K562 (cell line): Measurements from ENCODE around the gene TTC33. TPM values are rescaled to one million over a fixed set of nuclear protein-coding genes. Genes with fewer than 3 reads are reported as not detected.

ENCODE experiments used
- ATAC-seq: fragments of 200-7000 bp; cut with Tn5 transposase; 3 replicates; pipeline ENCODE4 v1.9.1; 2020; ENCODE audit warnings: moderate library complexity
- BruUV-seq: library from RNA; stranded (reverse); fragments of 400-500 nt; replicated peaks from 2 replicates; lab custom pipeline; 2021; lab: Mats Ljungman, UMichigan
- CTCF ChIA-PET: fragments of 300-600 bp; formaldehyde crosslinking; extraction: SDS; loops from one replicate; lab custom pipeline; 2021; ENCODE audit warnings: low intra/inter-chr PET ratio; lab: Yijun Ruan, JAX
- POLR2A ChIA-PET: fragments of 300-600, 350-650 bp; sonication (Branson Sonifier 250); formaldehyde crosslinking; extraction: SDS; loops from one replicate; lab custom pipeline; 2021; ENCODE audit warnings: antibody characterized with exemption, inconsistent platforms; lab: Yijun Ruan, JAX
- DNase-seq, 4 experiments: peaks; one replicate each; pipeline versions ENCODE4 v3.0.0 to v3.0.0-alpha.2; 2011 to 2018; ENCODE audit warnings: low spot score in 3 of 4, mixed read lengths in 3 of 4; ENCODE audit errors: extremely low read depth in 1 of 4
- FAIRE-seq: peaks from 2 replicates; lab custom pipeline; 2011; peaks lifted over from hg19 to GRCh38; lab: Jason Lieb, UNC
- H2AFZ ChIP-seq: 2 replicates; pipeline ENCODE4 v1.6.0; 2011; ENCODE audit warnings: low read depth, low read length, control low read depth, inconsistent platforms
- H3K27ac ChIP-seq: fragments of 200-600 bp; 3 replicates; pipeline ENCODE4 v1.8.0; 2011; ENCODE audit warnings: low read depth, mild to moderate bottlenecking, control low read depth, inconsistent platforms, low read length, moderate library complexity, mixed read lengths; ENCODE audit errors: extremely low read depth
- H3K27me3 ChIP-seq, 2 experiments: fragments of 300-600 bp in 1 of 2; 2 replicates in 1 of 2; 3 replicates in 1 of 2; pipeline versions ENCODE4 v1.6.0 to v1.8.0; 2011; ENCODE audit warnings: inconsistent platforms in 2 of 2, low read length in 2 of 2, mild to moderate bottlenecking in 1 of 2, mixed read lengths in 1 of 2, moderate library complexity in 1 of 2; ENCODE audit not compliant: control insufficient read depth in 2 of 2, insufficient read depth in 2 of 2
- H3K36me3 ChIP-seq: fragments of 300-600 bp; 3 replicates; pipeline ENCODE4 v1.8.0; 2011; ENCODE audit warnings: mild to moderate bottlenecking, low read length, inconsistent platforms; ENCODE audit not compliant: control insufficient read depth, insufficient read depth
- H3K4me1 ChIP-seq, 2 experiments: fragments of 200-600 bp in 1 of 2; replicated peaks in 1 of 2; 2 replicates in 1 of 2; 3 replicates in 1 of 2; pipeline versions ENCODE4 v1.5.1 to v1.8.0; 2011; ENCODE audit warnings: inconsistent platforms in 2 of 2, low read length in 2 of 2, mild to moderate bottlenecking in 1 of 2, mixed read lengths in 1 of 2, moderate library complexity in 1 of 2; ENCODE audit not compliant: control insufficient read depth in 2 of 2, insufficient read depth in 2 of 2
- H3K4me2 ChIP-seq: 2 replicates; pipeline ENCODE4 v1.6.1; 2011; ENCODE audit warnings: low read length, control low read depth, inconsistent platforms, mixed read lengths; ENCODE audit not compliant: insufficient read depth
- H3K4me3 ChIP-seq: fragments of 200-600 bp; sonication (generic), shearing (Covaris generic); 2 replicates; pipeline ENCODE4 v1.5.1; 2016; ENCODE audit warnings: control low read depth, inconsistent platforms
- H3K79me2 ChIP-seq: fragments of 200-600 bp; 3 replicates; pipeline ENCODE4 v1.8.0; 2011; ENCODE audit warnings: low read length, inconsistent platforms; ENCODE audit not compliant: control insufficient read depth, insufficient read depth
- H3K9ac ChIP-seq, 2 experiments: 2 replicates each; pipeline versions ENCODE4 v1.6.0 to v1.6.1; 2011; ENCODE audit warnings: low read depth in 2 of 2, low read length in 2 of 2, control low read depth in 1 of 2, inconsistent platforms in 1 of 2, mild to moderate bottlenecking in 1 of 2, mixed read lengths in 1 of 2; ENCODE audit not compliant: insufficient read depth in 1 of 2
- H3K9me1 ChIP-seq: one replicate; pipeline ENCODE4 v1.6.0; 2011; ENCODE audit warnings: inconsistent platforms, mild to moderate bottlenecking, low read length, moderate library complexity; ENCODE audit not compliant: control insufficient read depth, insufficient read depth
- H3K9me3 ChIP-seq: replicated peaks from 2 replicates; pipeline ENCODE4 v1.5.1; 2011; ENCODE audit warnings: low read depth, low read length, inconsistent platforms; ENCODE audit not compliant: control insufficient read depth, insufficient read depth
- H4K20me1 ChIP-seq: replicated peaks from 2 replicates; pipeline ENCODE4 v1.6.1; 2011; ENCODE audit warnings: low read length, inconsistent platforms, mixed read lengths; ENCODE audit not compliant: control insufficient read depth, insufficient read depth
- CBFB ChIP-seq: sonication (generic); formaldehyde crosslinking; IDR thresholded peaks from 2 replicates; pipeline ENCODE4 v1.4.0; 2020; ENCODE audit warnings: mild to moderate bottlenecking, missing genetic modification reagents
- CBX3 ChIP-seq, 2 experiments: IDR thresholded peaks; 1 replicate in 1 of 2; 2 replicates in 1 of 2; pipeline ENCODE4 v1.6.1; 2012; ENCODE audit warnings: inconsistent platforms in 2 of 2, low read length in 2 of 2, borderline replicate concordance in 1 of 2, control low read depth in 1 of 2
- FOXA1 ChIP-seq: fragments of 450-650 bp; IDR thresholded peaks from 2 replicates; pipeline ENCODE4 v1.6.1; 2016; ENCODE audit warnings: mild to moderate bottlenecking, borderline replicate concordance
- GMEB1 ChIP-seq: fragments of 250-450 bp; sonication (Bioruptor Pico); IDR thresholded peaks from 2 replicates; pipeline ENCODE4 v1.4.0; 2020; ENCODE audit warnings: mild to moderate bottlenecking
- GTF2E2 ChIP-seq: fragments of 200-800 bp; sonication (Bioruptor generic); IDR thresholded peaks from 2 replicates; pipeline ENCODE4 v1.6.1; 2016; ENCODE audit warnings: missing genetic modification characterization, missing compliant biosample characterization
- MTF1 ChIP-seq: fragments of 250-450 bp; sonication (Bioruptor Pico); IDR thresholded peaks from 2 replicates; pipeline ENCODE4 v1.9.0; 2021; ENCODE audit warnings: moderate library complexity, mild to moderate bottlenecking, inconsistent platforms, borderline replicate concordance
- NCOA4 ChIP-seq: fragments of 450-650 bp; IDR thresholded peaks from 2 replicates; pipeline ENCODE4 v1.6.1; 2018; ENCODE audit warnings: mild to moderate bottlenecking; ENCODE audit not compliant: partially characterized antibody
- NR0B1 ChIP-seq: fragments of 450-650 bp; IDR thresholded peaks from one replicate; pipeline ENCODE4 v1.6.1; 2018; ENCODE audit warnings: mild to moderate bottlenecking, moderate library complexity; ENCODE audit not compliant: partially characterized antibody
- RUNX1 ChIP-seq: sonication (generic); IDR thresholded peaks from 2 replicates; pipeline ENCODE4 v1.6.1; 2016; ENCODE audit warnings: antibody characterized with exemption, low read depth
- SMARCB1 ChIP-seq: IDR thresholded peaks from 2 replicates; pipeline ENCODE4 v1.6.1; 2011; ENCODE audit warnings: improper control_type of control experiment, low read depth; ENCODE audit not compliant: insufficient read length
- ZNF398 ChIP-seq: fragments of 250-450 bp; sonication (Bioruptor Pico); IDR thresholded peaks from 2 replicates; pipeline ENCODE4 v1.8.0; 2021; ENCODE audit warnings: moderate library complexity, mild to moderate bottlenecking, inconsistent platforms
- ZNF445 ChIP-seq: fragments of 250-450 bp; sonication (Bioruptor Pico); IDR thresholded peaks from 2 replicates; pipeline ENCODE4 v1.4.0; 2020; ENCODE audit warnings: low read depth, mild to moderate bottlenecking, moderate library complexity
- ZNF512 ChIP-seq: IDR thresholded peaks from 2 replicates; pipeline ENCODE4 v1.6.1; 2016; ENCODE audit warnings: missing genetic modification characterization, missing compliant biosample characterization
- WGBS: fragments of 100-300 bp; shearing (Covaris generic); methylation state at CpG from one replicate; pipeline ENCODE4 v1.1.6; 2016; ENCODE audit warnings: low coverage, mixed read lengths; ENCODE audit not compliant: insufficient coverage; ENCODE audit errors: missing lambda C conversion rate; 5-methylcytosine and 5-hydroxymethylcytosine counted together
- in situ Hi-C: fragments of 300-500 bp; cut with MboI; formaldehyde crosslinking; loops from 4 replicates; pipeline ENCODE4 v1.15.0; 2018; ENCODE audit warnings: inconsistent platforms, mixed read lengths
- intact Hi-C: fragments of 100-400 bp; cut with micrococcal nuclease; formaldehyde crosslinking; loops from 2 replicates; pipeline ENCODE4 v1.14.2; 2022
- polyA plus RNA-seq, 8 experiments: library from polyadenylated mRNA; depleted of rRNA in 4 of 8; stranded (reverse) in 5 of 8; unstranded in 3 of 8; fragments of >200 nt; fragmentation: Nextera tagmentation in 2 of 8; fragmentation: Illumina TruSeq in 1 of 8; extraction: Ambion mirVana in 2 of 8; extraction: Trizol in 1 of 8; gene quantifications; 2 replicates each; pipeline versions ENCODE4 v1.2.1 to v1.2.3, GENCODE V29; 2011 to 2014; ENCODE audit warnings: inconsistent platforms in 1 of 8, missing spikeins in 1 of 8
- total RNA-seq, 7 experiments: library from RNA; depleted of rRNA in 6 of 7; stranded (reverse); fragments of >200 nt in 6 of 7; fragmentation: Illumina TruSeq in 2 of 7; extraction: Trizol in 2 of 7; gene quantifications; 2 replicates each; pipeline versions ENCODE4 v1.2.1 to v1.2.3, GENCODE V29; 2011 to 2021; ENCODE audit warnings: low replicate concordance in 1 of 7
- TF ChIP-seq, protein P1 (sequence below): fragments of 450-650 bp; IDR thresholded peaks from 2 replicates; pipeline ENCODE4 v1.6.1; 2017; ENCODE audit warnings: mild to moderate bottlenecking, moderate library complexity

TTC33 gene
- total and polyA plus RNA-seq, 9 of the 15 experiments (the other 6 are each of a cell fraction or from before 2014, with no cell fraction given) = 11.5 to 24.9 (median 21.1) TPM

DNA sequence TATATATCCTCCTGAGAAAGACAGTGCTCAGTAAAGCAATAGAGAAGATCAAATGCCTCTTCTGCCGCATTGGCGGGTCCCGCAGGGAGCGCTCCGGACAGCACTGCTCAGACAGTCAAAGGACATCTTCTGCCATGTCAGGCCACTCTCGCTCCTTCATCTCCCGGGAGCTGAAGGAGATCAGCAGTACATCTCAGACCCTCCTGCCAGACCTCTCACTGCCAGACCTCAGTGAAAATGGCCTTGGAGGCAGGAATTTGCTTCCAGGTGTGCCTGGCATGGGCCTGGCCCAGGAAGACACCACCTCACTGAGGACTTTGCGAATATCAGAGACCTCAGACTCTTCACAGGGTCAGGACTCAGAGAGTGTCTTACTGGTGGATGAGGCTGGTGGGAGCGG is 63.9 kb downstream of the TTC33 start (continued):
- no peak for TF ChIP-seq NR0B1
- no peak for TF ChIP-seq ZNF445
- no peak for TF ChIP-seq ZNF512 (tag)
- TF ChIP-seq GTF2E2 = no peak
- TF ChIP-seq, protein P1, sequence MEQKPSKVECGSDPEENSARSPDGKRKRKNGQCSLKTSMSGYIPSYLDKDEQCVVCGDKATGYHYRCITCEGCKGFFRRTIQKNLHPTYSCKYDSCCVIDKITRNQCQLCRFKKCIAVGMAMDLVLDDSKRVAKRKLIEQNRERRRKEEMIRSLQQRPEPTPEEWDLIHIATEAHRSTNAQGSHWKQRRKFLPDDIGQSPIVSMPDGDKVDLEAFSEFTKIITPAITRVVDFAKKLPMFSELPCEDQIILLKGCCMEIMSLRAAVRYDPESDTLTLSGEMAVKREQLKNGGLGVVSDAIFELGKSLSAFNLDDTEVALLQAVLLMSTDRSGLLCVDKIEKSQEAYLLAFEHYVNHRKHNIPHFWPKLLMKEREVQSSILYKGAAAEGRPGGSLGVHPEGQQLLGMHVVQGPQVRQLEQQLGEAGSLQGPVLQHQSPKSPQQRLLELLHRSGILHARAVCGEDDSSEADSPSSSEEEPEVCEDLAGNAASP = no peak
- TF ChIP-seq RUNX1 = no peak

DNA sequence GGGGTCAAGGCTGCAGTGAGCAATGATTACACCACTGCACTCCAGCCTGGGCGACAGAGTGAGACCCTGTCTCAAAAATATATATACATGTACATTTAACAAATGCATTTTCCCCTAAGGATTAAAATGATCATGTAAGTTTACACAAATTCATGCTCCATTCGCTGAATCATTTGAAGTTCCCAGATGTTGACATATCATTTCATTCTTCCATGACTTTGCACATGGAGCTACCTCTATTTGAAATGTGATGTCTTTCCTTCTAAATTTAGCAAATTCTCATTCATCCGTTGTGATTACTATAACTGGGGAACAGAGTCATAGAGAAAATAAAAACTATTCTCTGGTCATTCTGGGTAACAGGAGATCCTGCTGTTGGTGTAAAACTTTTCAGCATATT is 65.5 kb downstream of the TTC33 start:
- FAIRE-seq = no peak
- POLR2A ChIA-PET = no interaction called here
- TF ChIP-seq CBFB (no peak), SMARCB1 (no peak), GMEB1 (no peak), MTF1 (no peak), CBX3 (IDR thresholded peaks at IDR 0.05; ENCODE audit: borderline replicate concordance in 1 of 2, low read length in 2 of 2) (no peak), NCOA4 (no peak), ZNF398 (CRISPR knock-in tag) (no peak), FOXA1 (no peak)

More for the DNA sequence above, 65.5 kb downstream of the TTC33 start:
- CTCF ChIA-PET = interaction anchor here (1.0 kb wide), 1 partner anchor 46 kb away, joined by 3 read pairs; no protein-coding TSS in a partner anchor
- Histone ChIP-seq H2AFZ (no peak overlapping the region), H3K4me3 (no peak overlapping the region), H3K9ac (no peak overlapping the region), H3K79me2 (no peaks in the 10 kb centered on the region), H3K27me3 (no peaks in the 10 kb centered on the region), H3K4me2 (no peak overlapping the region), H3K27ac (no peak overlapping the region), H3K9me3 (no peaks in the 10 kb centered on the region), H4K20me1 (no peaks in the 10 kb centered on the region), H3K9me1 (no peaks in the 10 kb centered on the region), H3K4me1 (no peaks in the 10 kb centered on the region), H3K36me3 (no peaks in the 10 kb centered on the region)
- in situ Hi-C loops = loop anchor here (25.0 kb wide), 1 partner anchor 753 kb away; no protein-coding TSS in a partner anchor
- 1% methylated on average over 3 of the region's 3 CpGs for WGBS
- intact Hi-C loops = no loop called here
- BruUV-seq = no TSS peak
- ATAC-seq (no peak), DNase-seq (no peak)
